Karpas-422 (cell line): ENCODE results near the gene ZNF22. TPM values are rescaled to one million over a fixed set of nuclear protein-coding genes. Genes with fewer than 3 reads are reported as not detected.

Experiments used
- DNase-seq: peaks from one replicate; pipeline ENCODE4 v3.0.0-alpha.2; 2015
- H2AFZ ChIP-seq: fragments of 200-600 bp; sonication (generic); 2 replicates; pipeline ENCODE4 v1.6.1; 2014; ENCODE audit warnings: antibody characterized with exemption, low read length, mixed read lengths
- H3K27ac ChIP-seq: fragments of 200-600 bp; sonication (generic); 2 replicates; pipeline ENCODE4 v1.5.1; 2014; ENCODE audit warnings: mild to moderate bottlenecking, low read length, moderate library complexity
- H3K27me3 ChIP-seq: fragments of 200-600 bp; sonication (generic); 2 replicates; pipeline ENCODE4 v1.6.1; 2014; ENCODE audit warnings: low read length, mixed read lengths
- H3K36me3 ChIP-seq: fragments of 200-600 bp; sonication (generic); 2 replicates; pipeline ENCODE4 v1.6.1; 2014; ENCODE audit warnings: low read length, mixed read lengths; ENCODE audit not compliant: insufficient read depth
- H3K4me1 ChIP-seq: fragments of 200-600 bp; sonication (generic); 2 replicates; pipeline ENCODE4 v1.6.1; 2014; ENCODE audit warnings: mild to moderate bottlenecking, low read length, mixed read lengths
- H3K4me2 ChIP-seq: fragments of 200-600 bp; sonication (generic); 2 replicates; pipeline ENCODE4 v1.6.1; 2014; ENCODE audit warnings: low read length, low read depth, mild to moderate bottlenecking; ENCODE audit not compliant: poor library complexity, severe bottlenecking
- H3K4me3 ChIP-seq: fragments of 200-600 bp; sonication (generic); 2 replicates; pipeline ENCODE4 v1.5.1; 2014; ENCODE audit warnings: mild to moderate bottlenecking, antibody characterized with exemption, low read length, mixed read lengths
- H3K79me2 ChIP-seq: fragments of 200-600 bp; sonication (generic); 2 replicates; pipeline ENCODE4 v1.6.1; 2014; ENCODE audit warnings: mild to moderate bottlenecking, low read length, mixed read lengths
- H3K9ac ChIP-seq: fragments of 200-600 bp; sonication (generic); 2 replicates; pipeline ENCODE4 v1.6.0; 2014; ENCODE audit warnings: low read length
- H3K9me2 ChIP-seq: fragments of 200-600 bp; sonication (generic), shearing (Covaris generic); replicated peaks from 2 replicates; pipeline ENCODE4 v1.6.0; 2014; ENCODE audit warnings: mild to moderate bottlenecking, low read length, moderate library complexity; ENCODE audit not compliant: insufficient read depth
- H3K9me3 ChIP-seq: fragments of 300-700, 200-600 bp; sonication (generic); 2 replicates; pipeline ENCODE4 v1.6.1; 2014; ENCODE audit warnings: low read length, mixed read lengths
- H4K20me1 ChIP-seq: fragments of 200-600 bp; sonication (generic); 2 replicates; pipeline ENCODE4 v1.6.1; 2014; ENCODE audit warnings: mild to moderate bottlenecking, antibody characterized with exemption, low read length, low read depth; ENCODE audit not compliant: insufficient read depth
- total RNA-seq: library from RNA; depleted of rRNA; stranded (reverse); fragments of >200 nt; shearing (Covaris generic); gene quantifications from 2 replicates; pipeline ENCODE4 v1.2.3, GENCODE V29; 2014; ENCODE audit warnings: low replicate concordance

Gene ZNF22
- total RNA-seq, 1 experiment from 2014 or later: 53.2 TPM

DNA sequence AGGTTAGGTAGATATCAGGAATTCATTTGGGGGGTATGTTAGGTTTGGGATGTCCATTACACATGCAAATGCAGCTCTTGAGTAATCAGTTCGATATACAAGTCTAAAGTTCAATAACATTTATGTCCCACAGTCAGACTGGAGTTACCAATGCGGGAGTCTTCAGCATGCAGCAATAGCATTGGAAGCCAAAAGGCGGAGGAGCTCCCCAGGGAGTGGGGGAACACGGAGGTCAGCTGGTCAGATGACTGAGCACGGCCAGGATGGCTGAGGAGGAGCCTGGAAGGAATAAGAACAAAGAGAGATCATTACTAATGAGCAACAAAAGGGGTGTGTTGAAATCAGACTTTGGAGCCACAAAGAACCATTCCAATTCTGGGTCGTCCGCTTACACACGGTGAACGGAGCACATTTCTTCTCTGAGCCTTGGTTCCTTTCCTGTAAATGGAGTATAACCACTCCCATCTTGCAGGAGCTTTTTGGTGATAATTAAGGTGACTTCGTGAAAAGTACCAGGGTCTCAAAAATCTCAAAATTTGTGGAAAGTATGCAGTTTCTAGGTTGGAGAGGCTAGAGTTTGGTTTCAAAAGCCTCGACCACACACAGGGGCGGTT, 478 bp upstream of the ZNF22 start:
- peak overlapping the region; percentile 97 for H3K4me2 ChIP-seq
- no peaks in the 10 kb centered on the region for H3K9me3 ChIP-seq
- peak overlapping the region; percentile 84 for H3K4me3 ChIP-seq
- H3K9ac ChIP-seq: peak overlapping the region; percentile 77
- peaks cover 32% of the 10 kb centered on the region for H3K36me3 ChIP-seq
- H3K27ac ChIP-seq: no peak overlapping the region
- peaks cover 32% of the 10 kb centered on the region for H4K20me1 ChIP-seq
- H3K27me3 ChIP-seq: no peaks in the 10 kb centered on the region
- H3K4me1 ChIP-seq: peaks cover 19% of the 10 kb centered on the region
- no peaks in the 10 kb centered on the region; the same call in 1 of the 2 replicates for H3K9me2 ChIP-seq
- H2AFZ ChIP-seq: peak overlapping the region; percentile 85
- no peak for DNase-seq
- peaks cover 29% of the 10 kb centered on the region for H3K79me2 ChIP-seq

DNA sequence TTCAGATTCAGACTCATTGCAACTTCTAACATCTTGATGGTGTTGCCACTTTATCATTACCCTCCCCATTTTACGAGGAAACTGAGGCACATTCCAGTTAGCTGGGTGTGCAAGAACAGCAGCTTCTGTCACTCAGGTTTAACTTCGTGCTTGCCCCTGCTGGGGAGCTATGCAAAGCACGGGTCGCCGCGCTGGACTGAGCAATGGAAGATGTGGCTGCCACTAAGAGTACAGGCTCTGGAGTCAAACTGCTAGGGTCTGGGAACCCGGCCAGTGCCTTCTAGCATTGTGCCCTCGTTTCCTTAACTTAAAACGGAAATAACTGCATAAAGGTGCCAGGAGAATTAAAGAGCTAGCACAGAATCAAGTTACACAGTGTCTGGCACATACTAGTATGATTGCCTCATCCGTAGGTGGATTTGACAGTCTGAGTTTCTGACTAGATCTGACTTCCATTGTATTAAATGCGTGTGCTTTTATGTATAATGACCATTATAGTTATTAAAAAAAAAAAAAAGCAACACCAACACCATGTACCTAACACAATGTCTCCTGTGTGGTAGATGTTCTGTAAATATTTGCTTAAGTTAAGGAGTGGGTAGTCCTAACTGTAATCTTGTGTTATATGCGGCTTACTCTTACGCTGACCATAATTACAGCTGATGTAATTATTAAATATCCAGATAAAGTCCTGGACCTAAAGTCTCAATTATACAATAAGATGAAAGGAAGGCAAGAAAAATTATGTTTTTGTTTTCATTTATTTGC, 842 bp downstream of the ZNF22 start:
- Histone ChIP-seq H3K9ac (peak overlapping the region; percentile 77), H3K9me2 (no peaks in the 10 kb centered on the region; the same call in 1 of the 2 replicates), H3K4me3 (peak overlapping the region; percentile 84), H3K79me2 (peaks cover 29% of the 10 kb centered on the region), H4K20me1 (peaks cover 43% of the 10 kb centered on the region), H3K36me3 (peaks cover 32% of the 10 kb centered on the region), H3K4me1 (peaks cover 19% of the 10 kb centered on the region), H3K27me3 (no peaks in the 10 kb centered on the region), H3K9me3 (no peaks in the 10 kb centered on the region), H3K27ac (peak overlapping the region; percentile 21; the same call in 1 of the 2 replicates), H2AFZ (no peak overlapping the region), H3K4me2 (peak overlapping the region; percentile 97)
- peak; percentile 73 for DNase-seq

DNA sequence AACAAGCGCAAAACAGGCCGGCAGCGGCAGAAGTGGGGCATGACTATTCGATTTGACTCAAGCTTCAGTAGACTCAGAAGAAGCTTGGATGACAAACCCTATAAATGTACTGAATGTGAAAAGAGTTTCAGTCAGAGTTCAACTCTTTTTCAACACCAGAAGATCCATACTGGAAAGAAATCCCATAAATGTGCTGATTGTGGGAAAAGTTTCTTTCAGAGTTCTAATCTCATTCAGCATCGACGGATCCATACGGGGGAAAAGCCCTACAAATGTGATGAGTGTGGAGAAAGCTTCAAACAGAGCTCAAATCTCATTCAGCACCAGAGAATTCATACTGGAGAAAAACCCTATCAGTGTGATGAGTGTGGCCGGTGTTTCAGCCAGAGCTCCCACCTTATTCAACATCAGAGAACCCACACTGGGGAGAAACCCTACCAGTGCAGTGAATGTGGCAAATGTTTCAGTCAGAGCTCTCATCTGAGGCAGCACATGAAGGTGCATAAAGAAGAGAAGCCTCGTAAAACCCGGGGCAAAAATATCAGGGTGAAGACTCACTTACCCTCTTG, 2.8 kb downstream of the ZNF22 start:
- Histone ChIP-seq H3K9me2 (no peaks in the 10 kb centered on the region; the same call in 1 of the 2 replicates), H3K27ac (no peak overlapping the region), H3K27me3 (no peaks in the 10 kb centered on the region), H4K20me1 (peaks cover 43% of the 10 kb centered on the region), H3K4me1 (peaks cover 26% of the 10 kb centered on the region), H3K4me2 (no peak overlapping the region), H2AFZ (no peak overlapping the region), H3K36me3 (peaks cover 32% of the 10 kb centered on the region), H3K9ac (no peak overlapping the region), H3K9me3 (no peaks in the 10 kb centered on the region), H3K4me3 (no peak overlapping the region), H3K79me2 (peaks cover 29% of the 10 kb centered on the region)
- DNase-seq: no peak

DNA sequence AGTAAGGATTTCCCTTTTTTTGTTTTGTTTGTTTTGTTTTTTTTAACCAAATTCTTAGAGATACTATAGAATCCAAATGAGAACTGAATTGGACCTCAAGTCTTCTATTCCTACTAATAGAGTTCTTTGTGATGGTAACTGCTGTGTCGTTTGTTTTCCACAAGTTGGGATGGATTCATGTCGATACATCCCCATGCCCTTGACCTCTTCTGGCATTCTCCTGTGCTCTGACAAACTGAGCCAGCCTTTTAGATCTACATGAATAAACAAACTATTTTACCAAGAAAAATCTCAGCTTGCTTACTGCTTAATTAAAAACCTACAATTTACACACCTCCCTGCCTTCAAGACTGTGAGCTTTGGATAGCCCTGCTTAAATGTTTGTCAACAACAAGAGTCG, 3.9 kb downstream of the ZNF22 start:
- Histone ChIP-seq H3K36me3 (peaks cover 32% of the 10 kb centered on the region), H3K9me3 (no peaks in the 10 kb centered on the region), H3K4me2 (no peak overlapping the region), H3K9me2 (no peaks in the 10 kb centered on the region; the same call in 1 of the 2 replicates), H2AFZ (no peak overlapping the region), H3K4me1 (peaks cover 26% of the 10 kb centered on the region), H3K27me3 (no peaks in the 10 kb centered on the region), H3K9ac (no peak overlapping the region), H4K20me1 (peaks cover 43% of the 10 kb centered on the region), H3K79me2 (peaks cover 29% of the 10 kb centered on the region), H3K27ac (no peak overlapping the region), H3K4me3 (no peak overlapping the region)
- DNase-seq: no peak

DNA sequence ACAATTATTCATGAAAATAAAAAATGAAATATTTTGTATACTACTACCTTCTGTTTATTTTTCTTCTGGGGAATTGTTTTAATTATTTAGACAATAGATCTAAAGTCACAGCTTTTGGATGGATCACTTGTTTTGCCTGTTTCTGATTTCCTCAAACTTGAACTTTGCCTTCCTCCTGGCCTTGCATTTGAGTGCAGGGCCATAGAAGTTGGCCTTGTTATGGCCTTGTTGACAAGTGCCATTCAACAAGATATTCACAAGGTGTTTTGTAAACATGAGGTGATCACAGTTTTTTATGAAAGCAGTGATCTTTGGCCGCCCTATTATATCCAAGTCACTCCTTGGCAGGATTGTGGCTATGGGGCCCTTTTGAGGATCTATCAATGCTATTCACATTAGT, 4.6 kb downstream of the ZNF22 start:
- Histone ChIP-seq H3K27me3 (no peaks in the 10 kb centered on the region), H3K9ac (no peak overlapping the region), H3K4me2 (no peak overlapping the region), H4K20me1 (peaks cover 43% of the 10 kb centered on the region), H3K4me3 (no peak overlapping the region), H3K9me2 (no peaks in the 10 kb centered on the region), H2AFZ (no peak overlapping the region), H3K9me3 (no peaks in the 10 kb centered on the region), H3K36me3 (peaks cover 32% of the 10 kb centered on the region), H3K79me2 (peaks cover 29% of the 10 kb centered on the region), H3K4me1 (peaks cover 23% of the 10 kb centered on the region), H3K27ac (no peak overlapping the region)
- no peak for DNase-seq

DNA sequence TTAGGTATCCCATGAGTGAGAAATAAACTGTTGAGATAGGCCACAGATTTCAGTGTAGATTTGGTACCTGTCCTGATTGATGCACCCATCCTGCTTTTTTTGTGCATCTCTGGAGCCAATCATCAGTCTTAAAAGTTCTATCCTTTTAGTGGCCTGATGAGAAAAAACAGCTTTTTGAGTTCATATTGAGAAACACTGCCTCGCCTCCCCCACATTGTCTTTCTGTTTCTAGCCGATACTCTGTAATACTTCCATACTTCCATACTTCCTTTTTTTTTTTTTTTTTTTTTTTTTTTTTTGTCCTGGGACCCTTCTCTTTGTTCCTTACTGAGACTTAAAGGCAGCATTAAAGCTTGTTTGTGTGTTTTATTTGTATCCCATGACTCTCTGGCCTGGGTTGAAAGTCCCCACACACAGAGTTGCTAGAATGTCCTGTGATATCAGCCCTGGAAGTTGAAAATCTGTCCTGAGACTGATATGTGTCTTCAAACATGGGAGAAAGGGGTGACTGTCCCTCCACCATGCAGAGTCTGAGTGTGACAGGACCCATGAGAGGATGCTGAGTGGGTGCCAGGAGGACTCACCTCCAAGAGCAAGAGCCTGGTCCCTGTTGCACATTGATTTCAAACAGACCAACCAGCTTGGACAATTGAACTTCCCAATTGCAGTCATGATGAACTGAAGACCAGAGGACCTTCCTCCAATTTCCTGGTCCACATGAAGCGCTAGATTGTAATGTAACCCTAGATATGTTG, 5.7 kb downstream of the ZNF22 start:
- Histone ChIP-seq H3K4me1 (peaks cover 16% of the 10 kb centered on the region), H2AFZ (no peak overlapping the region), H3K27me3 (no peaks in the 10 kb centered on the region), H3K9ac (no peak overlapping the region), H3K4me3 (no peak overlapping the region), H3K9me2 (no peaks in the 10 kb centered on the region), H3K36me3 (peaks cover 32% of the 10 kb centered on the region), H3K4me2 (no peak overlapping the region), H4K20me1 (peaks cover 41% of the 10 kb centered on the region), H3K27ac (no peak overlapping the region), H3K79me2 (peaks cover 25% of the 10 kb centered on the region), H3K9me3 (no peaks in the 10 kb centered on the region)
- DNase-seq: no peak

DNA sequence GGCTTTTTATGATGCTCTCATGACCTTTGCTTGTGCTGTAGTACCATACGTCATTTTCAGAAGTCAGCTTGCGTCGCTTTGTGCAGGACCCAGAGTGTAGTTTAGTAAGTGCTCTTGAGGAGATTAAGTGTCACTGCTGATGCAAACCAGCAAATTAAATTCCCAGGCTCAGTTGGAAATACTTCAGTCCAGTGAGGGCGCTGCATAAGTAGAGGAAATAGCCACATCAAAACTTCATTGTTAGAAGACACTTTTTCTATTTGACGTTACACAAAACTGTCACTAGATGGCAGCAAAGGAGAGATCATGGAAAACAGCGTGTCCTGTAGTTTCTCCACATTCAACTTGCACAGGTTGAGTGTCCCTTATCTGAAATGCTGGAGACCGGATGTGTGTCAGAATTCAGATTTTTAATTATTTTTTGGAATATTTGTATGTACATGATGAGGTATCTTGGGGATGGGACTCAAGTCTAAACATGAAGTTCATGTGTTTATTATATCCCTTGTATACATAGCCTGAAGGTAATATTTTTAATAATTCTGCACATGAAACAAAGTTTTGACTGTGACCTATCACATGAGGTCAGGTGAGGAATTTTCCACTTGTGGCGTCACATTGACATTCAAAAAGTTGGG, 7.9 kb downstream of the ZNF22 start:
- Histone ChIP-seq H3K27me3 (no peaks in the 10 kb centered on the region), H3K9me3 (no peaks in the 10 kb centered on the region), H3K4me2 (peak overlapping the region; percentile 25), H3K9me2 (no peaks in the 10 kb centered on the region), H3K27ac (no peak overlapping the region), H3K79me2 (peaks cover 3% of the 10 kb centered on the region; the same call in 1 of the 2 replicates), H3K4me1 (peaks cover 8% of the 10 kb centered on the region), H2AFZ (no peak overlapping the region), H3K9ac (no peak overlapping the region), H3K36me3 (peaks cover 15% of the 10 kb centered on the region), H3K4me3 (no peak overlapping the region), H4K20me1 (peaks cover 19% of the 10 kb centered on the region)
- DNase-seq: peak; percentile 92
